IPS-15b (cell line): ENCODE data around the gene TCERG1L.

Experiments used
- H3K27me3 ChIP-seq: one replicate; pipeline ENCODE4 v1.6.1; 2013; ENCODE audit warnings: low read length; ENCODE audit not compliant: control insufficient read depth, insufficient read depth
- H3K36me3 ChIP-seq: one replicate; pipeline ENCODE4 v1.6.1; 2013; ENCODE audit warnings: low read length; ENCODE audit not compliant: control insufficient read depth, insufficient read depth
- H3K4me1 ChIP-seq: one replicate; pipeline ENCODE4 v1.6.1; 2013; ENCODE audit warnings: mild to moderate bottlenecking, low read length; ENCODE audit not compliant: control insufficient read depth, insufficient read depth
- H3K4me3 ChIP-seq: one replicate; pipeline ENCODE4 v1.5.1; 2013; ENCODE audit warnings: low read depth, low read length
- H3K9ac ChIP-seq: one replicate; pipeline ENCODE4 v1.6.1; 2013; ENCODE audit warnings: low read depth, mild to moderate bottlenecking, low read length
- H3K9me3 ChIP-seq: one replicate; pipeline ENCODE4 v1.6.1; 2013; ENCODE audit warnings: mild to moderate bottlenecking, low read length; ENCODE audit not compliant: control insufficient read depth, insufficient read depth

TCERG1L gene

DNA sequence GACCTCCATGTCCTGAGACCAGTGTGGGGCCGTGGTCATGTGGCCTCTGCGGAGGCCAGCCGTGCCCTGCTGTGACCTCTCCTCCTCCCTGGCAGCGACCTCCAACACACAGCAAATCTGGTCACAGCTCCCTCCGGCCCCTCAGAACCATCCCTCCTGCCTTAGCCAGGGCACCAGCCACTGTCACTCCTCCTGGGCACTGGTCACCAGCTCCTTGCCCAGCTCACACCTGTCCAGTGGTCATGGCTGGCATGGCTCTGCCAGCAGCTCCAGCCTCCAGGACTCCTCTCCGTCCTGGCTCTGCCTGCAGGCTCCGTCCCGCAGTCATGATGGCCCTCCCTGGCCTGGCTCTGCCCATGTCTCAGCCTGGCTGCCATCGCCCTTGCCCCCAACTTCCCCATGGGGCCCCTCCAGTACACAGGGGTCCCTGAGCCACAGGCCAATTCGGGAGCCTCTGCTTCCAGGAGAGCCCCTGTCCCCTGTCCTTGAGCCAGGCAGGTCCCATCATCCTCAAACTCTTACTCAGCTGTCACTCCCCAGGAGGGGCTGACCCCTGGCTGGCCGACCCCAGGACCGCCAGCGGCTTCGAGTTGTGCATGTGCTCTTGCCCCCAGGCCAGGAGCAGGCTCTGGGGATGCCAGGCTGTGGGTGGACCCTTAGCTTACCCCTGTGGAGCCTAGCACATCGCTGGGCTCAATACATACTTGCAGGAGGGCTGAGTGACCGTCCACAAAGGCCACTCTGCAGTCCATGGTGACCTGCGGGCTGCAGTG, 92.5 kb downstream of the TCERG1L start:
- H3K9ac ChIP-seq = no peak overlapping the region
- H3K9me3 ChIP-seq = no peaks in the 10 kb centered on the region
- H3K27me3 ChIP-seq = no peaks in the 10 kb centered on the region
- H3K4me1 ChIP-seq = no peaks in the 10 kb centered on the region
- no peak overlapping the region for H3K4me3 ChIP-seq
- no peaks in the 10 kb centered on the region for H3K36me3 ChIP-seq

DNA sequence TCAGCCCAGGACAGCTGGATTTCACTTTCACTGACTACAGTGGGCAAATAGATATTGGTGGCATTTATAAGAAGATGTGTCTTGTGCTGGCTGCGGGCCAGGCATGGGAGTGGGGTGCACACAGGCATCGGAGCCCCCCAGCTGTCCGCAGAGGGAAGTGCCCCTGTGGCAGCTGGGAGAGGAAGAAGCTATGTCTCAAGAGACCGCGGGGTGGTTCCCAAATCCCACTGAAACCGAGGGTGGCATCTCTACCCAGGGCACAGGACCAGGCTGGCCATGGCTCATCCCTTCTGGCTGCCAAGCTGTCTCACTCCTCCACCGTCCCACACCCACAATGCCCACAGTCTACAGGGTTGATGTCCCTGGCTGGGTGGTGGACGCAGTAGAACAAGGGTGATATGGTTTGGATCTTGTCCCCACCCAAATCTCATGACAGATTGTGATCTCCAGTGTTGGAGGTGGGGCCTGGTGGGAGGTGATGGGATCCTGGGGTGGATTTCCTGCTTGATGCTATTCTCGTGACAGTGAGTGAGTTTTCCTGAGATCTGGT, 94.8 kb downstream of the TCERG1L start:
- H3K27me3 ChIP-seq = no peaks in the 10 kb centered on the region
- no peaks in the 10 kb centered on the region for H3K4me1 ChIP-seq
- no peaks in the 10 kb centered on the region for H3K36me3 ChIP-seq
- H3K4me3 ChIP-seq = no peak overlapping the region
- no peak overlapping the region for H3K9ac ChIP-seq
- no peaks in the 10 kb centered on the region for H3K9me3 ChIP-seq

DNA sequence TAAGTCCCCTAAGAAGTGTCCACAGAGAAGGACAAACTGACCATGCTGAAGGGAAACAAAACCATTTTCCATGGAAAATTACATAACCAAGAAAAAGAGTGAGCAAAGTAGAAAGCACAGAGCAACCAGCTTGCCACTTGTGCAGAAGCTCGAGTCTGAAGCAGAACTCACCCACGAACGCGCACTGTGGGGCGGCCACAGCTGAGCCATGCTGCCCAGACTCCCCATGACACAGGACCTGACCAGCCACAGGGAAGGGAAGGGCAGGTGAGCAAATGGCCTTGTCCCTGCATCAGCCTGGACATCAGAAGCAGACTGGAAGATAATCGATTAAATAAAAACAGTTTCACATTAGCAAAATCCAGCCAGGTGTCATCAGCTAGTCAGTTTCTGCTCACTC, 95.7 kb downstream of the TCERG1L start:
- H3K9me3 ChIP-seq = no peaks in the 10 kb centered on the region
- H3K9ac ChIP-seq = no peak overlapping the region
- H3K27me3 ChIP-seq = no peaks in the 10 kb centered on the region
- H3K4me1 ChIP-seq = no peaks in the 10 kb centered on the region
- H3K4me3 ChIP-seq = no peak overlapping the region
- H3K36me3 ChIP-seq = no peaks in the 10 kb centered on the region

DNA sequence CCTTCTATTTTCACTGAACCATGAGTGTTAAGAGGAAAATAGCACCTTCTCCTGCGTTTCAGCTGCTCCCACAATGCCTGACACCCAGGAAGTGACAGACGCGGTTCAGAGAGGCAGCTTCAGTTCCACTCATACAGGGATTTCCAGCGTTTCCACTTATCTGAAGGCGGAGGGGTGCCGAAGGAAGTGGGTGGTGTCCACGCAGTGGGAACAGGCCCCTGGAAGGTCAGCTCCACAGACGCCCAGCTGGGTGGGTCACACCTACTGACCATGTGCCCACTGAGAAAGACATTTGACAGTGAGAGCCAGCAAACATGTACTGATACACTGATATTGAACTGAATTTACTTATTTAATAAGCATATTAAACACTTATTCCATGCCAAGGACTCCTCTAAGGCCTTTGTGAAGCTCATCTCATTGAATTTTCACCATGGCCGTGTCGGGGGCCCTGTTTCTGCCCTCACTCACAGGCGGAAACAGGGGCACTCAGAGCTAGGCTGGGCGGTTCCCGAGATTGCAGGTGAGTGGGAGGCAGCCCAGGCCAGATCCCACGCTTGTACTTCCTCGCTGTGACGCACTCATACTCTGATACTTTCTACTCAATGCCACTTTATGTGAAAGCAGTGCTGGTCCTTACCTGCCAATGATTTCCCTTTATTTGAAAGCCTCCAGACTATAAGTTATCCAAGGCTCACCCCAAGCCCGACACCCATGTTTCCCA, 96.8 kb downstream of the TCERG1L start:
- H3K36me3 ChIP-seq = no peaks in the 10 kb centered on the region
- H3K9me3 ChIP-seq = no peaks in the 10 kb centered on the region
- H3K27me3 ChIP-seq = no peaks in the 10 kb centered on the region
- H3K9ac ChIP-seq = no peak overlapping the region
- H3K4me1 ChIP-seq = no peaks in the 10 kb centered on the region
- H3K4me3 ChIP-seq = no peak overlapping the region

DNA sequence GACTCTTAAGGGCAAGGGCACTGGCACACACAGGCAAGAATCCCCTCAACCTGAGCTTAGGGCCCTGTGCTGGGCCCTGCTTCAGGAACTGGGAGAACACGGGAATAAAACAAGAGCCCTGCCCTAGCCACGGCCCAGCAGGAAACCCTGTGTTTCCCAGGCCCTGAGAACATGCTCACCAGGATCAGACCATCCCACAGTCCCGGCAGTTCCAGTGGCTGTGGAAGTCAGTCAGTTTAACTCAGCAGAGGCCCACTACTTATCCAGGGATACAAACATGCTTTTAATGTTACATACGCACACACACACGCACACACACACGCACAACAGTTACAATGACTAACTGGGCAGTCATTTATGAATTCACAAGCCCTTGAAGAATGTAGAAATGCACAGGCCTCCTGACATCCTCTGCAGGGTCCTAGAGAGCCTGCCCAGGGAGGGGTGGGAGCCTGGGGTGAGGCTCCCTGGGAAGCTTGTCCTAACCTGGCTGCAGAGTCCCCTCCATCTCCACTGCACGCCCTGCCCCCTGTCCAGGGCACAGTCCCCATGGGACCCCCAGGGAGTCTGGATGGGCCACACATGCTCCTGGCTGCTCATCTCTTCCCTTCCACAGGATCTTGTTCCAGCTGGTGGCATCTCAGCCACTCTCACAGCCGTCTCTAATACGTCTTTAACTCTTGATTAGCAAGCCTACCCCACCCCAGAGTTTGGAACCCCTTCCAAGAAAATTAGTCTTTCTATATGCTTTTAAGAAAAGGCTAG, 97.6 kb downstream of the TCERG1L start:
- Histone ChIP-seq H3K36me3 (no peaks in the 10 kb centered on the region), H3K4me3 (no peak overlapping the region), H3K9me3 (no peaks in the 10 kb centered on the region), H3K9ac (no peak overlapping the region), H3K4me1 (no peaks in the 10 kb centered on the region), H3K27me3 (no peaks in the 10 kb centered on the region)

DNA sequence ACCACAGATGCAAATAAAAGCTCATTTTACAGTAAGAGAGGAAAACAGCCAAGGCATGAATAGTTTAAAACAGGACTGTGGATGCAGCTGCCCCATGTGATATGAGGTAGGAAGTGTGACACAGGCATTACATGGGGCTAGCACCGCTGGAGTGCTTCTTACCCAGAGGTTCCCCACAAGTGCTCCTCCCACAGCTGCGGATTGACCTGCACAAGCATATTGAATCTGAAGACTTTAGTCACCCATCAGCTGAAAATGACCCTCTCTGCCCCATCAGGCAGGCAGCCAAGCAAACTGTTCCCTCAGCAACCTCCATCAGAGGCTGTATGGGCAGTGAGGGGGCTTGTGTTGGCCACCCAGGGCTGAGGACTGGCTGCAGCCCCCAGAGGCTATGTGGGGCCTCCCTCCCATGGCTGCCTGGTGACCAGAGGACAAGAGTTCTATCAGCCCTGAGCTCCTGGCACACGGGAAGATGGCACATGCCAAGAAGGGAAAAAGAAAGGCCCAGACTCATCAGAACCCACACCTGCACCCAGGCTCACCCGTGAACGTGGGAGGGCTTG, 98.7 kb downstream of the TCERG1L start:
- H3K4me3 ChIP-seq = no peak overlapping the region
- H3K4me1 ChIP-seq = no peaks in the 10 kb centered on the region
- H3K36me3 ChIP-seq = no peaks in the 10 kb centered on the region
- no peak overlapping the region for H3K9ac ChIP-seq
- H3K9me3 ChIP-seq = no peaks in the 10 kb centered on the region
- H3K27me3 ChIP-seq = no peaks in the 10 kb centered on the region

DNA sequence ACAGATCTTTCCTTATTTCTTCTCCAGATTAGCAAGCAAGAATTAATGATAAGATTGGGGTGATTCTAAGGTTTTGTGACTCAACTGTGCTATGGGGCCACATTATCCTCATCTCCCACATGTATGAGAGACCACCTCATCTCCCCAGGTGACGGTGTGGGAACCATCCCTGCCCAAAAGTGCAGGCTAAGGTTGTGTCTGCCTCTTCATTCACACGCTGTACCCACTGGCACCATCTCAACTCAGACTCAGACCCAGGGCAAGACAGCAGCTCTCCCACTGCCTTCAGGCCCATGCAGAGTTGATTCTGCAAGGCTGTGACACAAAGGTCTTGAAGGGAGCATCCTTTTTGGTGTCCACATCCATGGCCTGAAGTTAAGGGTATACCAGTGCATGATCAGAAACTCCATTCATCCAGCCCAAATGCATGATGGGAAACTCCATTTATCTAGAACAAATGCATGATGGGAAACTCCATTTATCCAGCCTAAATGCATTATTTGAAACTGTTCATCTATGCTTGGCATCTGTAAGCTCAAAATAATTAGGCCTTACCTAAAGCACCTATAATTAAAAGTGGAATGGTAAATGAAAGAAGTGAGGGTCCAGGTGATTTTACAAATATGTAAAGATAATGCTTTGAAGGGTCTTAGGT, 99.4 kb downstream of the TCERG1L start:
- Histone ChIP-seq H3K36me3 (no peaks in the 10 kb centered on the region), H3K27me3 (no peaks in the 10 kb centered on the region), H3K9ac (no peak overlapping the region), H3K4me1 (no peaks in the 10 kb centered on the region), H3K9me3 (no peaks in the 10 kb centered on the region), H3K4me3 (no peak overlapping the region)

DNA sequence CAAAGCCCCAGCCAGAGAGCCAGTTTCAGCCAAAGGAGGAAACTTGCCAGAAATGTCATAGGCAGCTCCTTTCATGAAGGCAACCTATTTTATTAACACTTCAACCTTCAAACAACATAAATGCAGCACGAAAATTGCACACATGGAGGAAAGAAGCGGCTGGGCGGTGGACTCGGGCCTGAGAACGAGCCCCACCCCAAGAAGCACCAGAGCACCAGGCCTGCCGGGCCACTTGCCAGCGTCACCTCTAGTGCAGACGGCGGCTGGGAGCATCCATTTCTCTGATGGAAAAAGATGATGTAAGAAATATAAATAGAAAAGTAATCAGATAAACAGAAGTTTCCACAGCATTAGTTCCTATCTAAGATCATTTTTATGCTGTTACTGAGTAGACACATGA, 100.0 kb downstream of the TCERG1L start:
- Histone ChIP-seq H3K9ac (no peak overlapping the region), H3K9me3 (no peaks in the 10 kb centered on the region), H3K36me3 (no peaks in the 10 kb centered on the region), H3K4me3 (no peak overlapping the region), H3K27me3 (no peaks in the 10 kb centered on the region), H3K4me1 (no peaks in the 10 kb centered on the region)

DNA sequence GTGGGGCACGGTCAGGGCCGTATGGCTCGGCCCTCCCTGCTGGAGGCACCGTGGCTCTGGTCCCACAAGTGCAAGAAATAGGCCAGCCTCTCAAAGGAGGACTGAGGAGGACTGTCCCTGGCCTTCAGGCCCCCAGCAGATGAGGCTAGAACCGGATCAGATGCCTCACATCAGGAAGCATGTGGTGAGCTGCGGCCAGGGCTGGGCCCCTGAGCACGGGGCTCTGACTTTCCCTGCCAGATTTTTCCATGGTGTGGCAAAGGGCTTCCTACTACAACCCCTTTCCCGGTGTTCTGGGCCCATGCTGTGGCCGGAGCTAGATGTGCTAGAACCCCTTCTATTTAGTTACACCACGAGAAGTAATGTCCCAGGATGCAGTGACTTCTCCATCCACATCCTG, 100.4 kb downstream of the TCERG1L start:
- Histone ChIP-seq H3K36me3 (no peaks in the 10 kb centered on the region), H3K27me3 (no peaks in the 10 kb centered on the region), H3K4me1 (no peaks in the 10 kb centered on the region), H3K9me3 (no peaks in the 10 kb centered on the region), H3K4me3 (no peak overlapping the region), H3K9ac (no peak overlapping the region)

DNA sequence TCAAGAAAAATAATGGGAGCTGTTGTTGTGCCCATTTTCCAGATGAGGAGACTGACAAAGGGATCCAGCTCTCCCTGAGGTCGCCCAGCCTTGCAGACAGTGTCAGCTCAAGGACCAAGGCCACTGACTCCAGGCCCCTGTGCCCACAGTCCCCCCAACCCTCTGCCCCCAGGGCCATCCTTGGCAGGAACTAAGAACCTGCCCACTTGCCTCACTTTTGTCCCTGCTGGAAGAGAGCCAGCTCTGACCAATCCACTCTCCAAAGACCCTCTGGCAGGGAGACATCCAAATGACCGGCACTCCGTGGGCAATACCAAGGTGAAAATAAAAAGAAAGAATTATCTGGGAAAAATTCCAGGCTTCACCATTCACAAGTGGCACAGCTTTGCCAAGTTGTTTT, 101.3 kb downstream of the TCERG1L start:
- Histone ChIP-seq H3K9me3 (no peaks in the 10 kb centered on the region), H3K4me3 (no peak overlapping the region), H3K27me3 (no peaks in the 10 kb centered on the region), H3K9ac (no peak overlapping the region), H3K36me3 (no peaks in the 10 kb centered on the region), H3K4me1 (no peaks in the 10 kb centered on the region)
